GM12878 (cell line): ENCODE data around the gene RPL27A. TPM values are rescaled to one million over a fixed set of nuclear protein-coding genes. Genes with fewer than 3 reads are reported as not detected.

ENCODE experiments used
- ATAC-seq: fragments of 200-7000 bp; cut with Tn5 transposase; 3 replicates; pipeline ENCODE4 v1.9.1; 2020; ENCODE audit warnings: mild to moderate bottlenecking, moderate library complexity
- BruUV-seq: library from RNA; stranded (reverse); fragments of 400-500 nt; replicated peaks from 2 replicates; lab custom pipeline; 2021; lab: Mats Ljungman, UMichigan
- CTCF ChIA-PET: fragments of 300-600 bp; sonication (Branson Sonifier 250); formaldehyde crosslinking; extraction: SDS; loops from one replicate; lab custom pipeline; 2021; ENCODE audit warnings: inconsistent platforms; lab: Yijun Ruan, JAX
- POLR2A ChIA-PET: fragments of 350-600 bp; formaldehyde crosslinking; extraction: SDS; loops from one replicate; lab custom pipeline; 2021; ENCODE audit warnings: inconsistent platforms; lab: Charles Lee
- RAD21 ChIA-PET: fragments of 300-600 bp; sonication (Branson Sonifier 250); formaldehyde crosslinking; loops from one replicate; lab custom pipeline; 2023; ENCODE audit warnings: antibody characterized with exemption; ENCODE audit not compliant: unreplicated experiment; lab: Charles Lee
- SMC1A ChIA-PET: fragments of 300-600 bp; sonication (Branson Sonifier 250); formaldehyde crosslinking; loops from one replicate; lab custom pipeline; 2023; ENCODE audit not compliant: unreplicated experiment, uncharacterized antibody; lab: Charles Lee
- DNase-seq: peaks from one replicate; pipeline ENCODE4 v3.0.0-alpha.2; 2011; ENCODE audit warnings: low read depth, low spot score
- FAIRE-seq: peaks from 3 replicates; lab custom pipeline; 2011; peaks lifted over from hg19 to GRCh38; lab: Jason Lieb, UNC
- H2AFZ ChIP-seq: 2 replicates; pipeline ENCODE4 v1.6.0; 2011; ENCODE audit warnings: low read depth, low read length, control low read depth; ENCODE audit not compliant: control insufficient read depth
- H3K27ac ChIP-seq: 2 replicates; pipeline ENCODE4 v1.5.1; 2011; ENCODE audit warnings: control low read depth; ENCODE audit not compliant: control insufficient read depth, insufficient read depth
- H3K27me3 ChIP-seq, 2 experiments: replicated peaks in 1 of 2; 2 replicates each; pipeline versions ENCODE4 v1.6.0 to v1.6.1; 2011; ENCODE audit warnings: low read length in 1 of 2; ENCODE audit not compliant: control insufficient read depth in 2 of 2, insufficient read depth in 2 of 2
- H3K36me3 ChIP-seq, 2 experiments: 2 replicates each; pipeline ENCODE4 v1.5.1; 2011; ENCODE audit warnings: low read length in 1 of 2; ENCODE audit not compliant: control insufficient read depth in 2 of 2, insufficient read depth in 2 of 2
- H3K4me1 ChIP-seq: 2 replicates; pipeline ENCODE4 v1.6.1; 2011; ENCODE audit warnings: mild to moderate bottlenecking, low read length, moderate library complexity, mixed read lengths; ENCODE audit not compliant: control insufficient read depth, insufficient read depth
- H3K4me2 ChIP-seq: 2 replicates; pipeline ENCODE4 v1.6.0; 2011; ENCODE audit warnings: control low read depth; ENCODE audit not compliant: control insufficient read depth, insufficient read depth
- H3K4me3 ChIP-seq: fragments of 200-600 bp; sonication (generic); 2 replicates; pipeline ENCODE4 v1.5.1; 2016
- H3K79me2 ChIP-seq: 2 replicates; pipeline ENCODE4 v1.6.0; 2011; ENCODE audit warnings: low read length; ENCODE audit not compliant: control insufficient read depth, insufficient read depth
- H3K9ac ChIP-seq: 2 replicates; pipeline ENCODE4 v1.8.0; 2011; ENCODE audit warnings: low read length, control low read depth, mixed read lengths; ENCODE audit not compliant: control insufficient read depth, insufficient read depth
- H3K9me3 ChIP-seq: replicated peaks from 3 replicates; pipeline ENCODE4 v1.5.1; 2011; ENCODE audit warnings: mild to moderate bottlenecking, low read length; ENCODE audit not compliant: control insufficient read depth, insufficient read depth
- H4K20me1 ChIP-seq: 2 replicates; pipeline ENCODE4 v1.6.0; 2011; ENCODE audit not compliant: control insufficient read depth, insufficient read depth
- E2F8 ChIP-seq: fragments of 450-650 bp; IDR thresholded peaks from 2 replicates; pipeline ENCODE4 v1.6.1; 2018; ENCODE audit warnings: mild to moderate bottlenecking, low read depth, moderate library complexity; ENCODE audit not compliant: partially characterized antibody
- HDGF ChIP-seq: fragments of 450-650 bp; IDR thresholded peaks from 2 replicates; pipeline ENCODE4 v1.6.1; 2016; ENCODE audit warnings: antibody characterized with exemption
- POLR2A ChIP-seq: IDR thresholded peaks from 2 replicates; pipeline ENCODE4 v1.6.1; 2011; ENCODE audit warnings: low read depth, mild to moderate bottlenecking, low read length
- POU2F2 ChIP-seq: IDR thresholded peaks from 3 replicates; pipeline ENCODE4 v1.6.1; 2011; ENCODE audit warnings: low read depth, mild to moderate bottlenecking, low read length, borderline replicate concordance
- RAD51 ChIP-seq: fragments of 450-650 bp; IDR thresholded peaks from 2 replicates; pipeline ENCODE4 v1.6.1; 2016; ENCODE audit warnings: moderate library complexity, mild to moderate bottlenecking, inconsistent platforms
- SMAD5 ChIP-seq: IDR thresholded peaks from 2 replicates; pipeline ENCODE4 v1.6.1; 2016; ENCODE audit warnings: antibody characterized with exemption, low read depth
- WGBS: methylation state at CpG from one replicate; pipeline ENCODE4 v1.1.6; 2016; ENCODE audit warnings: low lambda C conversion rate; ENCODE audit not compliant: insufficient replicate concordance, insufficient coverage; ENCODE audit errors: missing lambda C conversion rate; 5-methylcytosine and 5-hydroxymethylcytosine counted together
- in situ Hi-C: fragments of 300-500 bp; cut with MboI; formaldehyde crosslinking; loops from 9 replicates; pipeline ENCODE4 v1.14.3; 2018; ENCODE audit warnings: mixed read lengths
- intact Hi-C: fragments of 100-400 bp; cut with micrococcal nuclease; formaldehyde crosslinking; loops from one replicate; pipeline ENCODE4 v1.14.2; 2022; ENCODE audit not compliant: unreplicated experiment
- polyA plus RNA-seq, 11 experiments: library from polyadenylated mRNA; depleted of rRNA in 4 of 11; unstranded in 6 of 11; stranded (reverse) in 5 of 11; fragments of >200 nt; fragmentation: Nextera tagmentation in 4 of 11; fragmentation: Illumina TruSeq in 1 of 11; extraction: Ambion mirVana in 4 of 11; extraction: Trizol in 1 of 11; gene quantifications; 1 replicate in 1 of 11; 2 replicates in 10 of 11; pipeline versions ENCODE4 v1.2.1 to v1.2.3, GENCODE V29; 2011 to 2016; ENCODE audit warnings: inconsistent platforms in 2 of 11, missing spikeins in 2 of 11, low read depth in 1 of 11
- total RNA-seq, 4 experiments: library from RNA; depleted of rRNA in 3 of 4; stranded (reverse); fragments of >200 nt in 3 of 4; fragmentation: Illumina TruSeq in 1 of 4; extraction: Trizol in 1 of 4; gene quantifications; 2 replicates each; pipeline versions ENCODE4 v1.2.1 to v1.2.3, GENCODE V29; 2013 to 2021
- TF ChIP-seq, protein P1 (sequence below): fragments of 450-650 bp; formaldehyde crosslinking; IDR thresholded peaks from 2 replicates; pipeline ENCODE4 v1.4.0; 2022; ENCODE audit warnings: mild to moderate bottlenecking, moderate library complexity

The RPL27A gene
- total and polyA plus RNA-seq, 10 of the 15 experiments (the other 5 are each of a cell fraction or from before 2014, with no cell fraction given): 978 to 4,776 (median 1,959) TPM

DNA sequence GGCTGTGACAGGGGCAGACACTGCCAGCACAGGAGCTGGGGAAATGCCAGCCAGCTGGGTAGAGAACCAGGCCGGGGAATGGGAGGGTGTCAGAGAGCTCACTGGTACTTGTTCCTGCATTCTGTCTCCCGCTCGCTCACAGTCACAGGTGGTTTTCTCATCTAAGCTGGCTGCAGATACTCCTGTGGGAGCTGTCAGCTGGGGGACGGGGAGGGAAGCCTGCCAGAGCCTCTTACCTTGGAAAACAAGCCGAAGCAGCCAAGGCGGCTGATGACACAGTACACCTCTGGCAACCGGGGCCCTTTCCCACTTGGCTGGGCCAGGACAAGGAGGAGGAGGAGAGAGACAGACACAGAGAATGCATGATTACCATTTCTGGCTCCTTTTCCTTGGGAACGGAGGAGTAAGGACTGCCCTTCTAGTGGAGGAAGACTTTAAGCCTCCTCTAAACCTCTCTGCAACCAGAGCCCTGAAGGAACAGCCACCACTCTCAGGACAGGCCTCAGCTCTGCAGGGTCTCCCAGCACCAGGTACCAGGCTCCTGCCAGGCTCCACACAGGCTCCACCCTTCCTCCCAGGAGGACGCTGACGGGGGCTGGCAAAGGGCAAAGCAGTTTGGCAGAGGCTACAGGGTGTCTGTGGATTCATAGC, 25.1 kb downstream of the RPL27A start:
- Histone ChIP-seq H2AFZ (no peak overlapping the region), H3K9ac (no peak overlapping the region), H3K27me3 (no peaks in the 10 kb centered on the region), H3K4me2 (no peak overlapping the region), H3K9me3 (no peaks in the 10 kb centered on the region), H4K20me1 (no peaks in the 10 kb centered on the region), H3K36me3 (no peaks in the 10 kb centered on the region), H3K4me3 (no peak overlapping the region), H3K79me2 (no peaks in the 10 kb centered on the region), H3K4me1 (no peaks in the 10 kb centered on the region), H3K27ac (no peak overlapping the region)
- CTCF ChIA-PET: interaction anchor here (1.0 kb wide), 1 partner anchor 107 kb away, joined by 5 read pairs; no protein-coding TSS in a partner anchor
- no TSS peak for BruUV-seq
- FAIRE-seq (no peak), DNase-seq (no peak), ATAC-seq (no peak)
- RAD21 ChIA-PET: no interaction called here
- in situ Hi-C loops (no loop called here), intact Hi-C loops (no loop called here)
- 69% methylated on average over 10 of the region's 10 CpGs for WGBS
- SMC1A ChIA-PET: no interaction called here
- TF ChIP-seq E2F8 (no peak), SMAD5 (no peak), POLR2A (no peak), RAD51 (no peak), POU2F2 (no peak), HDGF (no peak)
- TF ChIP-seq, protein P1, sequence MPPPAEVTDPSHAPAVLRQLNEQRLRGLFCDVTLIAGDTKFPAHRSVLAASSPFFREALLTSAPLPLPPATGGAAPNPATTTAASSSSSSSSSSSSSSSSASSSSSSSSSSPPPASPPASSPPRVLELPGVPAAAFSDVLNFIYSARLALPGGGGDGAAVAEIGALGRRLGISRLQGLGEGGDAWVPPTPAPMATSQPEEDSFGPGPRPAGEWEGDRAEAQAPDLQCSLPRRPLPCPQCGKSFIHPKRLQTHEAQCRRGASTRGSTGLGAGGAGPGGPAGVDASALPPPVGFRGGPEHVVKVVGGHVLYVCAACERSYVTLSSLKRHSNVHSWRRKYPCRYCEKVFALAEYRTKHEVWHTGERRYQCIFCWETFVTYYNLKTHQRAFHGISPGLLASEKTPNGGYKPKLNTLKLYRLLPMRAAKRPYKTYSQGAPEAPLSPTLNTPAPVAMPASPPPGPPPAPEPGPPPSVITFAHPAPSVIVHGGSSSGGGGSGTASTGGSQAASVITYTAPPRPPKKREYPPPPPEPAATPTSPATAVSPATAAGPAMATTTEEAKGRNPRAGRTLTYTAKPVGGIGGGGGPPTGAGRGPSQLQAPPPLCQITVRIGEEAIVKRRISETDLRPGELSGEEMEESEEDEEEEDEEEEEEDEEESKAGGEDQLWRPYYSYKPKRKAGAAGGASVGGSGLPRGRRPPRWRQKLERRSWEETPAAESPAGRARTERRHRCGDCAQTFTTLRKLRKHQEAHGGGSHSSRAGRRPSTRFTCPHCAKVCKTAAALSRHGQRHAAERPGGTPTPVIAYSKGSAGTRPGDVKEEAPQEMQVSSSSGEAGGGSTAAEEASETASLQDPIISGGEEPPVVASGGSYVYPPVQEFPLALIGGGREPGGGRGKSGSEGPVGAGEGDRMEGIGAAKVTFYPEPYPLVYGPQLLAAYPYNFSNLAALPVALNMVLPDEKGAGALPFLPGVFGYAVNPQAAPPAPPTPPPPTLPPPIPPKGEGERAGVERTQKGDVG: no peak
- POLR2A ChIA-PET: interaction anchor here (0.6 kb wide), 1 partner anchor 377 kb away, joined by 3 read pairs; no protein-coding TSS in a partner anchor
